MG63 (cell line): Measurements from ENCODE around the gene TTR. TPM values are rescaled to one million over a fixed set of nuclear protein-coding genes. Genes with fewer than 3 reads are reported as not detected.

ENCODE experiments used
- DNase-seq: peaks from one replicate; pipeline ENCODE4 v3.0.0-alpha.2; 2020
- H3K27me3 ChIP-seq: fragments of 250-450 bp; sonication (Bioruptor Pico); 2 replicates; pipeline ENCODE4 v1.5.1; 2020; ENCODE audit warnings: mild to moderate bottlenecking, moderate library complexity
- H3K36me3 ChIP-seq: fragments of 250-450 bp; sonication (Bioruptor Pico); 2 replicates; pipeline ENCODE4 v1.5.1; 2020; ENCODE audit warnings: mild to moderate bottlenecking, moderate library complexity
- H3K4me3 ChIP-seq: fragments of 250-450 bp; sonication (Bioruptor Pico); 2 replicates; pipeline ENCODE4 v1.5.1; 2020; ENCODE audit warnings: mild to moderate bottlenecking, moderate library complexity
- H3K9me3 ChIP-seq: fragments of 250-450 bp; sonication (Bioruptor Pico); 2 replicates; pipeline ENCODE4 v1.5.1; 2020; ENCODE audit warnings: mild to moderate bottlenecking, moderate library complexity
- total RNA-seq: library from RNA; depleted of rRNA; stranded (reverse); fragments of >200 nt; shearing (Covaris generic); gene quantifications from 2 replicates; pipeline ENCODE4 v1.2.3, GENCODE V29; 2014; ENCODE audit warnings: low replicate concordance; rRNA removed

TTR gene
- total RNA-seq, 1 experiment from 2014 or later: not detected

- no peak overlapping the region for H3K4me3 ChIP-seq
- DNase-seq: no peak
- H3K27me3 ChIP-seq: no peaks in the 10 kb centered on the region
- no peaks in the 10 kb centered on the region for H3K9me3 ChIP-seq
- no peaks in the 10 kb centered on the region for H3K36me3 ChIP-seq
Observed at GRCh38 chr18:31632356-31632755, 40.7 kb downstream of the TTR start.

- H3K27me3 ChIP-seq: no peaks in the 10 kb centered on the region
- no peak overlapping the region for H3K4me3 ChIP-seq
- peaks cover 2% of the 10 kb centered on the region; the same call in 1 of the 2 replicates for H3K36me3 ChIP-seq
- DNase-seq: no peak
- no peaks in the 10 kb centered on the region for H3K9me3 ChIP-seq
Observed at GRCh38 chr18:31633392-31634330, 42.0 kb downstream of the TTR start.

GRCh38 chr18:31634331-31634713 lies 42.6 kb downstream of the TTR start:
- Histone ChIP-seq H3K4me3 (no peak overlapping the region), H3K27me3 (no peaks in the 10 kb centered on the region), H3K9me3 (no peaks in the 10 kb centered on the region), H3K36me3 (peaks cover 2% of the 10 kb centered on the region; the same call in 1 of the 2 replicates)
- DNase-seq: no peak

GRCh38 chr18:31636387-31636786 lies 44.7 kb downstream of the TTR start:
- Histone ChIP-seq H3K9me3 (no peaks in the 10 kb centered on the region), H3K27me3 (no peaks in the 10 kb centered on the region), H3K4me3 (no peak overlapping the region), H3K36me3 (peaks cover 2% of the 10 kb centered on the region; the same call in 1 of the 2 replicates)
- DNase-seq: no peak

GRCh38 chr18:31637445-31637844 lies 45.8 kb downstream of the TTR start:
- no peak for DNase-seq
- Histone ChIP-seq H3K36me3 (peaks cover 2% of the 10 kb centered on the region; the same call in 1 of the 2 replicates), H3K9me3 (no peaks in the 10 kb centered on the region), H3K27me3 (no peaks in the 10 kb centered on the region), H3K4me3 (no peak overlapping the region)

- Histone ChIP-seq H3K27me3 (no peaks in the 10 kb centered on the region), H3K9me3 (no peaks in the 10 kb centered on the region), H3K4me3 (no peak overlapping the region), H3K36me3 (no peaks in the 10 kb centered on the region)
- DNase-seq: no peak
Observed at GRCh38 chr18:31643003-31643402, 51.3 kb downstream of the TTR start.

GRCh38 chr18:31645411-31645810 lies 53.7 kb downstream of the TTR start:
- no peaks in the 10 kb centered on the region for H3K36me3 ChIP-seq
- H3K27me3 ChIP-seq: no peaks in the 10 kb centered on the region
- H3K9me3 ChIP-seq: no peaks in the 10 kb centered on the region
- DNase-seq: no peak
- H3K4me3 ChIP-seq: no peak overlapping the region

- no peaks in the 10 kb centered on the region for H3K9me3 ChIP-seq
- H3K27me3 ChIP-seq: no peaks in the 10 kb centered on the region
- H3K36me3 ChIP-seq: no peaks in the 10 kb centered on the region
- no peak for DNase-seq
- H3K4me3 ChIP-seq: no peak overlapping the region
Observed at GRCh38 chr18:31646332-31647126, 54.9 kb downstream of the TTR start.

GRCh38 chr18:31647127-31647753 lies 55.6 kb downstream of the TTR start:
- no peaks in the 10 kb centered on the region for H3K36me3 ChIP-seq
- DNase-seq: no peak
- no peaks in the 10 kb centered on the region for H3K27me3 ChIP-seq
- H3K9me3 ChIP-seq: no peaks in the 10 kb centered on the region
- H3K4me3 ChIP-seq: no peak overlapping the region

Other genes with a start within 250 kb of the TTR start
- not detected in 2 replicates for gene DSG4, start 215.1 kb upstream of the TTR start, total RNA-seq
- gene DSG3, start 144.1 kb upstream of the TTR start, total RNA-seq: not detected in 2 replicates
- 8.8 and 12.7 TPM in 2 replicates for gene DSG2, start 93.7 kb upstream of the TTR start, total RNA-seq
- 1.7 and 2.0 TPM in 2 replicates for gene B4GALT6, start 92.7 kb downstream of the TTR start, total RNA-seq
- gene SLC25A52, start 169.0 kb downstream of the TTR start, total RNA-seq: not detected in 2 replicates